GM19099 (cell line): ENCODE measurements around the gene SLC25A21.

Experiments used
- POLR2A ChIP-seq: IDR thresholded peaks from 3 replicates; pipeline ENCODE4 v1.6.1; 2011; ENCODE audit warnings: low read depth; ENCODE audit not compliant: insufficient read length; ENCODE audit errors: extremely low read depth

SLC25A21 gene

GRCh38 chr14:36750244-36750643 lies 422.2 kb downstream of the SLC25A21 start:
- no peak for TF ChIP-seq POLR2A

- TF ChIP-seq POLR2A = no peak
These were observed 423.7 kb downstream of the SLC25A21 start for GRCh38 chr14:36748610-36749213.

GRCh38 chr14:36747411-36748184 lies 424.8 kb downstream of the SLC25A21 start:
- TF ChIP-seq POLR2A = no peak

DNA sequence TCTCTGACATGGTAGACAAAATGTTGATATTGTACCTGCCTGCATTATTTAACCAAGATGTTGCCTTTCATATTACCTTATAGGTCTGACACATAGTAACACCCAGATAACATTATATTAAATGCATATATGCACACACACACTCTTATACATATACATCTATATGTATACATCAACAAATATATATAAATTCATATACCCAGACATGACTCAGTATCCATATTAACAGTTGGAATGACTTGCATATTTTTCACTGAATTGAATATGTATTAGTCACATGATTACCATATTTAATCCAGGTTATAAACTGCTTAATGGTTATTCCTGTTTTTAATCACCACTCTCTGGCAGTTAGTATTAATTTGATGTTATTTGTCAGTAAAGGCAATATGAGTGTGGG lies 425.5 kb downstream of the SLC25A21 start:
- TF ChIP-seq POLR2A = no peak

GRCh38 chr14:36741858-36742257 lies 430.5 kb downstream of the SLC25A21 start:
- no peak for TF ChIP-seq POLR2A

GRCh38 chr14:36738269-36738668 lies 434.1 kb downstream of the SLC25A21 start:
- no peak for TF ChIP-seq POLR2A

DNA sequence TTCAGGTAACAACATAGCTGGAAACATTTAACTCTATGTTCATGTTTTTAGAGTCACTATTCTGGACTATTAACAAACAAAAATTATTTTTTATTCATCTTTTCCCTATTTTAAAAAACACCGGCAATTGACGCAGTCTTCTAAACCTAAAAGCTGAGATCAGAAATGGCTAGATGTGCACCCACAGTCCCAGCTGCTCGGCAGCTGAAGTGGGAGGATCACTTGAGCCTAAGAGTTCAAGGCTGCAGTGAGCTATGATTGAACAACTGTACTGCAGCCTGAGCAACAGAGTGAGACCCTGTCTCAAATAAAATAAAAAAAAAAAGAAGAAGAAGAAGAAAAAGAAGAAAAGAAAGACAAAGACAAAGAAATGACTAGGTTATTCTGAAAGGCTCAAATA lies 446.3 kb downstream of the SLC25A21 start:
- TF ChIP-seq POLR2A = no peak

DNA sequence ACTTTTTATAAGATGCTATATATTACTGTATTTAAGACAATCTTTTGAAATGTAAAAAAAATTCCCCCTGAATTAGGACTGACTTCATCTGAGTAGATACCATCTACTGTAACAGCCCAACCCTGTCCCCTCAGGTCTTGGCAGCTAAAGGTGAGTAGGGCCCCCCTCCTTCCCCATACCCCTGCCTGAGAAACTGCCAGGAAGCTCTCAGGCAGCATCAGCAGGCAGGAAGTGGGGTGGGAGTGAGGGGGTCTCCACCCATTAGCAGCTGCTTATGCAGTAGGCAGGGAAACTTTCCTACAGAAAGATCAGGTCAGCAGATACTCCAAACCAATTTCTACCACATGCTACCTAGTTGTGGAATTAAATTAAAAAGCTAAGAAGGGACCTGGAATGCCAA lies 448.2 kb downstream of the SLC25A21 start:
- TF ChIP-seq POLR2A = no peak

GRCh38 chr14:36723530-36723929 lies 448.9 kb downstream of the SLC25A21 start:
- TF ChIP-seq POLR2A = no peak

- TF ChIP-seq POLR2A = no peak
These were observed 450.5 kb downstream of the SLC25A21 start for GRCh38 chr14:36721877-36722276.

GRCh38 chr14:36720657-36721056 lies 451.7 kb downstream of the SLC25A21 start:
- no peak for TF ChIP-seq POLR2A

DNA sequence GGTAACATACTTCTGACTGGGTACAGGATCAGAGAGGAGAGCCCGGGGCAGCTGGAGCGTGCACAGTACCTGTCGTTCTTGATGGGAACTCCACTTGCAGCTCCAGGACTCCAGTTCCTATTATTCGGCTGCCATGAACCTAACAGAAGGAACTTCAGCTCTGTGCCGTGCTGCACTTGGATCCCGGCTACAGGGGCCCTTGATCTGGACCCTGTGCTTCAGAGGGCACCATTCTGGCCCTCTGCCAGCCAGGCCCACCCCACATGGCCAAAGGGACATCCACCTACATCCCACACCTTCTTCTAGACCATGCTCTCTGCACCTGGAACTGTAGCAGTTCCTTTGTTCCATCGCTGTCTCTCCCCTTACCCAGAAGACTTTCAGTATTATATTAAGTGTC lies 452.6 kb downstream of the SLC25A21 start:
- TF ChIP-seq POLR2A = no peak

DNA sequence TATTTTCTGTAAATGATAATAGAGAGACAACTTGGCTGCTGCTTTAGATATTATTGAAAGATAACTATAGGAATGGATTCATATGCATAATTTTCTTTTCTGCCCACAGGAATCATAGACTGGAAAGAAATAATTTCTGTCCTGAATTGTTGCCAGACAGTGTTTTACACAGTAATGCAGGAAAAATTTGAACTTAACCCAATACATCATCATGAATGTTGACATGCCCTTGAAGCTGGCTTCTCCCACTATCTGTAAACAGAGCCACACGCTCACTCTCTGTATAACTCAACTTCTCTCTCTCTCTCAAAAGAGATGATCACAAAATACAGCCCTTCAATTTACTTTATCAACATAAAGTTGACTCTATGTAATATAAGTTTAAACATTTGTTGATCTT lies 454.2 kb downstream of the SLC25A21 start:
- TF ChIP-seq POLR2A = no peak

GRCh38 chr14:36717363-36717762 lies 455.0 kb downstream of the SLC25A21 start:
- no peak for TF ChIP-seq POLR2A

- no peak for TF ChIP-seq POLR2A
These were observed 455.7 kb downstream of the SLC25A21 start for GRCh38 chr14:36716614-36717184.
